Tibial nerve (tissue), 3 donors: ENCODE results near the gene PRLR.

ENCODE experiments used
- POLR2A ChIP-seq, 2 donors: fragments of 450-650 bp; IDR thresholded peaks; one replicate each; pipeline ENCODE4 v1.6.1; 2017; ENCODE audit warnings: antibody characterized with exemption in 2 of 2, mild to moderate bottlenecking in 2 of 2, moderate library complexity in 2 of 2
- TF ChIP-seq, protein P1 (sequence below), 5 experiments: fragments of 200-600 bp in 3 of 5; fragments of 450-650 bp in 2 of 5; sonication (generic) in 3 of 5; IDR thresholded peaks; one replicate each; pipeline ENCODE4 v1.5.1; 2016 to 2019; ENCODE audit warnings: antibody characterized with exemption in 5 of 5, mild to moderate bottlenecking in 3 of 5, moderate library complexity in 2 of 5

- no peak for TF ChIP-seq POLR2A (IDR thresholded peaks at IDR 0.05)
- TF ChIP-seq, protein P1, sequence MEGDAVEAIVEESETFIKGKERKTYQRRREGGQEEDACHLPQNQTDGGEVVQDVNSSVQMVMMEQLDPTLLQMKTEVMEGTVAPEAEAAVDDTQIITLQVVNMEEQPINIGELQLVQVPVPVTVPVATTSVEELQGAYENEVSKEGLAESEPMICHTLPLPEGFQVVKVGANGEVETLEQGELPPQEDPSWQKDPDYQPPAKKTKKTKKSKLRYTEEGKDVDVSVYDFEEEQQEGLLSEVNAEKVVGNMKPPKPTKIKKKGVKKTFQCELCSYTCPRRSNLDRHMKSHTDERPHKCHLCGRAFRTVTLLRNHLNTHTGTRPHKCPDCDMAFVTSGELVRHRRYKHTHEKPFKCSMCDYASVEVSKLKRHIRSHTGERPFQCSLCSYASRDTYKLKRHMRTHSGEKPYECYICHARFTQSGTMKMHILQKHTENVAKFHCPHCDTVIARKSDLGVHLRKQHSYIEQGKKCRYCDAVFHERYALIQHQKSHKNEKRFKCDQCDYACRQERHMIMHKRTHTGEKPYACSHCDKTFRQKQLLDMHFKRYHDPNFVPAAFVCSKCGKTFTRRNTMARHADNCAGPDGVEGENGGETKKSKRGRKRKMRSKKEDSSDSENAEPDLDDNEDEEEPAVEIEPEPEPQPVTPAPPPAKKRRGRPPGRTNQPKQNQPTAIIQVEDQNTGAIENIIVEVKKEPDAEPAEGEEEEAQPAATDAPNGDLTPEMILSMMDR (IDR thresholded peaks at IDR 0.05): no peak
Observed at GRCh38 chr5:35042781-35043180, 187.5 kb downstream of the PRLR start.
